ENCODE measurements around the gene CENPX. TPM values are rescaled to one million over a fixed set of nuclear protein-coding genes. Genes with fewer than 3 reads are reported as not detected.
A peak's percentile ranks its signal among the peaks of the same experiment; 100 is the strongest.
"Not testable (repeated sequence)": the region's sequence is repeated elsewhere in the genome, so short reads cannot be mapped to it uniquely, and the experiment has no call there.

The CENPX gene
- polyA plus RNA-seq, 4 donors = 43.4 to 241 (median 122) TPM

DNA sequence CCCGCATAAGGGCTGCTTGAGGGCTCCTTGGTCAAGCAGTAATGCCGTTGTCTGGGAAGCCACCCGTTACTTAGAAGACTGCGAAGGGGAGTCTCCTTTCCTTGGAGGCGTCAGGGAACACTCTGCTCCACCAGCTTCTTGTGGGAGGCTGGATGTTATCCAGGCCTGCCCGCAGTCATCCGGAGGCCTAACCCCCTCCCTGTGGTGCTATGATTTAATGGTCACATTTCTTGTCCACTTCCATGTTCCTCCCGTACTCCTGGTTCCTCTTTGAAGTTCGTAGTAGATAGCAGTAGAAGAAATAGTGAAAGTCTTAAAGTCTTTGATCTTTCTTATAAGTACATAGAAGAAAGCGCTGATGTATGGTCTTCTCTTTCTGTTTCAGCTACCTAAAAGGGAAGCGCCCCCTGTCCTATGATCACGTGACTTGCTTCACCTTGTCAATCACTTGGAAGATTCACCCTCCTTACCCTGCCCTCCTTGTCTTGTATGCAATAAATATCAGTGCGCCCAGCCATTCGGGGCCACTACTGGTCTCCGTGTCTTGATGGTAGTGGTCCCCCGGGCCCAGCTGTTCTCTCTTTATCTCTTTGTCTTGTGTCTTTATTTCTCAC lies 16.2 kb upstream of the CENPX start:
- not testable (repeated sequence) for H3K4me3 ChIP-seq (ENCODE audit: low read depth in 1 of 3, low read length in 3 of 3); H3K27me3 ChIP-seq (ENCODE audit: control insufficient read depth in 3 of 3, insufficient read depth in 3 of 3, low read length in 3 of 3); FAIRE-seq; H3K27ac ChIP-seq (ENCODE audit: low read depth in 1 of 3, low read length in 2 of 3); DNase-seq; H3K9me3 ChIP-seq (ENCODE audit: control insufficient read depth in 2 of 2, insufficient read depth in 1 of 2, low read depth in 1 of 2, low read length in 1 of 2)
- WGBS, 3 donors = 84 to 87% (median 87%) methylated on average over 16 of the region's 16 CpGs
- Histone ChIP-seq H3K4me1 (ENCODE audit: control insufficient read depth in 3 of 3, insufficient read depth in 2 of 3, low read depth in 1 of 3, low read length in 2 of 3) (peaks cover 3 to 17% (median 5%) of the 10 kb centered on the region in 3 donors), H3K36me3 (ENCODE audit: control insufficient read depth in 3 of 3, insufficient read depth in 2 of 3, low read depth in 1 of 3, low read length in 3 of 3) (peaks cover 0 to 22% (median 0%) of the 10 kb centered on the region in 3 donors)

- DNase-seq (no peak), FAIRE-seq (no peak)
- H3K27ac ChIP-seq (ENCODE audit: low read depth in 1 of 3, low read length in 2 of 3) = peak overlapping the region in 2 of 3 donors; percentile 68 to 93
- H3K9me3 ChIP-seq (ENCODE audit: control insufficient read depth in 2 of 2, insufficient read depth in 1 of 2, low read depth in 1 of 2, low read length in 1 of 2) = no peaks in the 10 kb centered on the region
- WGBS, 3 donors = 5 to 8% (median 6%) methylated on average over 10 of the region's 10 CpGs
- H3K4me1 ChIP-seq (ENCODE audit: control insufficient read depth in 3 of 3, insufficient read depth in 2 of 3, low read depth in 1 of 3, low read length in 2 of 3) = peaks cover 3 to 17% (median 5%) of the 10 kb centered on the region in 3 donors
- no peaks in the 10 kb centered on the region for H3K27me3 ChIP-seq (ENCODE audit: control insufficient read depth in 3 of 3, insufficient read depth in 3 of 3, low read length in 3 of 3)
- peak overlapping the region in 1 of 3 donors; percentile 21 for H3K4me3 ChIP-seq (ENCODE audit: low read depth in 1 of 3, low read length in 3 of 3)
- H3K36me3 ChIP-seq (ENCODE audit: control insufficient read depth in 3 of 3, insufficient read depth in 2 of 3, low read depth in 1 of 3, low read length in 3 of 3) = peaks cover 0 to 30% (median 0%) of the 10 kb centered on the region in 3 donors
Measured at GRCh38 chr17:82037889-82038195, 15.2 kb upstream of the CENPX start.

DNA sequence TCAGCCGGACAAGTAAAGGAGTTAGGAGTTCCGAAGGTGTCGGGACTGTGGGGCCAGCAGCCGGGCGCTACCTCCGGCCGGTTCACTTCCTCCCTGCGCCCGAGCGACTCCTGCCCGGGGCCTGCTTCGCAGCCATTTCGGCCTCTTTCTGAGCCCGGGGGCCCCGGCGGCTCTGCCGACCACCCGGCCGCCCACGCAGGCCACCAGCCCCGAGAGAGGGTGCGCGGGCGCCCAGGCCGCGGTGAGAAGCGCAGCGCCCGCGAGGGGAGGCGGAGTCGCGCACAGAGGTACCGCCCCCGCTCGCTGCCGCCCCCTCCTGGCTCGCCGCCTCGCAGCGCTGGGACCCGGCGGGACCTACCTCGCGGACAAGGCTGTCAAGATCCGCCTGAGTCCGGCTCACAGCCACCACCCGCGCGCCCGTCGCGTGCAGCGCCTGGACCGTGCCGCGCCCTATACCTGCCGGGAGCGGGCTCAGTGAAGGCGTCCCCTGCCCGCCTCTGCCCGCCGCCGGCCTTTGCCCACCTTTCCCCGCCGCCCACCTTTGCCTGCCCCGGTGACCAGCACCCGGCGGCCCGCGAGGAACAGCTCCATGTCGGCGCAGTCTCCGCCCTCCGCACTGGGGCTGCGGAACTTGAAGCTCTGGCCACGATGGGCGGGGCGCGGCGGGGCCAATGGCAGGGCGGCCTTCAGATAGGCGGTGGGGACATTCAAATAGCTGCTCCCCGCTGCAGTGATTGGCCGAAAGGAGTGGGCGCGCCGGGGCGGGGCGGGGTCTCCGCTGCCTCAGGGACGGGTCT lies 14.6 kb upstream of the CENPX start, which contains the start of gene DCXR:
Gene DCXR (minus strand): TSS at position 606 of the 797 bp plus-strand sequence. CDS start 15 bp downstream, at position 591.
- whole genome bisulfite sequencing, 3 donors = 0 to 1% (median 1%) methylated on average over 59 to 92 of the region's 92 CpGs
- Histone ChIP-seq H3K36me3 (ENCODE audit: control insufficient read depth in 3 of 3, insufficient read depth in 2 of 3, low read depth in 1 of 3, low read length in 3 of 3) (peaks cover 0 to 33% (median 0%) of the 10 kb centered on the region in 3 donors), H3K4me3 (ENCODE audit: low read depth in 1 of 3, low read length in 3 of 3) (peak within 1 kb of the TSS; percentile 41 to 74 (median 57)), H3K9me3 (ENCODE audit: control insufficient read depth in 2 of 2, insufficient read depth in 1 of 2, low read depth in 1 of 2, low read length in 1 of 2) (no peaks in the 10 kb centered on the region), H3K27ac (ENCODE audit: low read depth in 1 of 3, low read length in 2 of 3) (peak within 1 kb of the TSS; percentile 90 to 98 (median 93)), H3K4me1 (ENCODE audit: control insufficient read depth in 3 of 3, insufficient read depth in 2 of 3, low read depth in 1 of 3, low read length in 2 of 3) (peaks cover 3 to 20% (median 5%) of the 10 kb centered on the region in 3 donors), H3K27me3 (ENCODE audit: control insufficient read depth in 3 of 3, insufficient read depth in 3 of 3, low read length in 3 of 3) (no peaks in the 10 kb centered on the region)
- FAIRE-seq = no peak
- peak; percentile 97 to 99 for DNase-seq

DNA sequence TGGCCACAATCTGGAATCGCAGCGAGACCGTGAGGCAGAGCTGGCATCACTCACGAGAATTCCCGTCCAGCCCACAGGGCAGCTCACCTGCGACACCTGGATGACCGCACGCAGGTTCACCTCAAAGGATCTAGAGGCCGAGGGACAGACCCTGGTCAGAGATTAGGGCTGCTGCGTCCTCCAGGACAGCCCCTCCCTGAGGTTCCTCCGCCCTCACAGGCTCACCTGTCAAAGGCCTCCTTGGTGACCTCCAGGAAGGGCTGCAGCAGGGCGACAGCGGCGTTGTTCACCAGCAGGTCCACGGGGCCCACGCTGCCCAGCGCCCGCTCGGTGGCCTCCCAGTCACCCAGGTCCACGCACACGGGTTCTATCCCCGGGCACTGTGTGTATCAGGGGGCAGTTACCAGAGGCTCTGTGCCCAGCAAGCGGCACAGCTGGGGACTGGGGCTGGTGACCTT lies 14.0 kb upstream of the CENPX start:
- FAIRE-seq (no peak), DNase-seq (no peak)
- Histone ChIP-seq H3K27ac (ENCODE audit: low read depth in 1 of 3, low read length in 2 of 3) (peak overlapping the region; percentile 90 to 98 (median 93)), H3K4me1 (ENCODE audit: control insufficient read depth in 3 of 3, insufficient read depth in 2 of 3, low read depth in 1 of 3, low read length in 2 of 3) (peaks cover 3 to 24% (median 7%) of the 10 kb centered on the region in 3 donors), H3K4me3 (ENCODE audit: low read depth in 1 of 3, low read length in 3 of 3) (peak overlapping the region; percentile 41 to 74 (median 57)), H3K27me3 (ENCODE audit: control insufficient read depth in 3 of 3, insufficient read depth in 3 of 3, low read length in 3 of 3) (no peaks in the 10 kb centered on the region), H3K36me3 (ENCODE audit: control insufficient read depth in 3 of 3, insufficient read depth in 2 of 3, low read depth in 1 of 3, low read length in 3 of 3) (peaks cover 0 to 33% (median 0%) of the 10 kb centered on the region in 3 donors), H3K9me3 (ENCODE audit: control insufficient read depth in 2 of 2, insufficient read depth in 1 of 2, low read depth in 1 of 2, low read length in 1 of 2) (no peaks in the 10 kb centered on the region)
- 18 to 34% (median 23%) methylated on average over 23 of the region's 23 CpGs for WGBS, 3 donors

DNA sequence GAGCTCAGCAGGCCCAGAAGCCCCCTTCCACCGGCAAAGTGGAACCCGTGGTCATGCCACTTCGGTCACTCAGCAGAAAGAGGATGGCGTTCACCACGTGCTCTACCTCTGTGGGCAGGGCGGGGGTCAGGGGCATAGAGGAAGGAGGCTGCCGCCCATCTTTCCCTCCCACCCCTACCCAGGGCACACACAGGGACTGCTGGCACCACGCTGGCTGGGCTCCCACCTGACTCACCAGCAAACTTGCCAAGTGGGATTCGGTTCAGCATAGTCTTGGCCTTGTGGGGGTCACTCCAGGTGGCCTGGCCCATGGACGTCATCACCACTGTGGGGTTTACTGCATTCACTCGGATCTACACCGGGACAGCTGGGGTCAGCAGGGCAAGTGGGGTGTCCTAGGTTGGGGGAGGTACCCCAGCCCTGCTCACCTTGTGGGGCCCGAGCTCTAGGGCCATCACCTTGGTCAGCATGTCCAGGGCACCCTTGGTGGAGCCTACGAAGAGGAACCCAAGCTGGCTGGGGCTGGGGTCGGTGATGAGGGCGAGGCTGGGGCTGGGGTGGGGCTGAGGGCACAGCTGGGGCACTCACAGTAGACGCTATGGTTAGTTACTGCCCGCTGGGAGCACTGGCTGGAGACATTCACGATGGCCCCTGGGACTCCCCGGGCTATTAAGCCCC lies 13.4 kb upstream of the CENPX start:
- WGBS, 3 donors = 74 to 86% (median 85%) methylated on average over 20 of the region's 20 CpGs
- Histone ChIP-seq H3K4me3 (ENCODE audit: low read depth in 1 of 3, low read length in 3 of 3) (peak overlapping the region in 2 of 3 donors; percentile 57 to 74), H3K27ac (ENCODE audit: low read depth in 1 of 3, low read length in 2 of 3) (no peak overlapping the region), H3K9me3 (ENCODE audit: control insufficient read depth in 2 of 2, insufficient read depth in 1 of 2, low read depth in 1 of 2, low read length in 1 of 2) (no peaks in the 10 kb centered on the region), H3K4me1 (ENCODE audit: control insufficient read depth in 3 of 3, insufficient read depth in 2 of 3, low read depth in 1 of 3, low read length in 2 of 3) (peaks cover 3 to 24% (median 7%) of the 10 kb centered on the region in 3 donors), H3K27me3 (ENCODE audit: control insufficient read depth in 3 of 3, insufficient read depth in 3 of 3, low read length in 3 of 3) (no peaks in the 10 kb centered on the region), H3K36me3 (ENCODE audit: control insufficient read depth in 3 of 3, insufficient read depth in 2 of 3, low read depth in 1 of 3, low read length in 3 of 3) (peaks cover 0 to 33% (median 0%) of the 10 kb centered on the region in 3 donors)
- DNase-seq (no peak), FAIRE-seq (no peak)

DNA sequence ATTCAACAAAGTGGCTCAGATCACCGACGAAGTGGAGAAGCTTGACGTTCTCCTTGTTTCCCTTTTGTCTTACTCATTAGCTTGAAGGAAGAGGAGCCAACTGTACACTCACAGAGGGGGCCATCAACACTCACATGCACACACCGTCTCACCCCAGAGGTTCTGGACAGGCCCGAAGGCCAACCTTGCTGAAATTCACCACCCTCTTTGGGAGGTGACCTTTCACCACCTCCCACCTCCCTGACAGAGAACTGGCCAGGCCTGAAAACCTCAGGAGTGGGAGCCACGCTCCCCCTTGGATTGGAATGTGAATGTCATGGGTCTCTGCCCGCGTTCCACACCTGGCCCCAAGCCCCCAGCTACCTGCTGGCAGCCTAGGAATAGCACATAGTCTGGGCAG lies 12.8 kb upstream of the CENPX start:
- DNase-seq = no peak
- Histone ChIP-seq H3K27ac (ENCODE audit: low read depth in 1 of 3, low read length in 2 of 3) (no peak overlapping the region), H3K4me3 (ENCODE audit: low read depth in 1 of 3, low read length in 3 of 3) (no peak overlapping the region), H3K9me3 (ENCODE audit: control insufficient read depth in 2 of 2, insufficient read depth in 1 of 2, low read depth in 1 of 2, low read length in 1 of 2) (no peaks in the 10 kb centered on the region), H3K27me3 (ENCODE audit: control insufficient read depth in 3 of 3, insufficient read depth in 3 of 3, low read length in 3 of 3) (no peaks in the 10 kb centered on the region), H3K4me1 (ENCODE audit: control insufficient read depth in 3 of 3, insufficient read depth in 2 of 3, low read depth in 1 of 3, low read length in 2 of 3) (peaks cover 5 to 27% (median 7%) of the 10 kb centered on the region in 3 donors), H3K36me3 (ENCODE audit: control insufficient read depth in 3 of 3, insufficient read depth in 2 of 3, low read depth in 1 of 3, low read length in 3 of 3) (peaks cover 0 to 33% (median 0%) of the 10 kb centered on the region in 3 donors)
- FAIRE-seq = no peak
- WGBS, 3 donors = 93 to 94% (median 93%) methylated on average over 8 of the region's 8 CpGs

GRCh38 chr17:82034371-82035011 lies 11.8 kb upstream of the CENPX start:
- H3K4me1 ChIP-seq (ENCODE audit: control insufficient read depth in 3 of 3, insufficient read depth in 2 of 3, low read depth in 1 of 3, low read length in 2 of 3) = peaks cover 7 to 32% (median 9%) of the 10 kb centered on the region in 3 donors
- H3K9me3 ChIP-seq (ENCODE audit: control insufficient read depth in 2 of 2, insufficient read depth in 1 of 2, low read depth in 1 of 2, low read length in 1 of 2) = no peaks in the 10 kb centered on the region
- H3K4me3 ChIP-seq (ENCODE audit: low read depth in 1 of 3, low read length in 3 of 3) = no peak overlapping the region
- WGBS, 3 donors = 83 to 90% (median 85%) methylated on average over 22 to 23 of the region's 23 CpGs
- no peaks in the 10 kb centered on the region for H3K27me3 ChIP-seq (ENCODE audit: control insufficient read depth in 3 of 3, insufficient read depth in 3 of 3, low read length in 3 of 3)
- FAIRE-seq = no peak
- peaks cover 0 to 41% (median 0%) of the 10 kb centered on the region in 3 donors for H3K36me3 ChIP-seq (ENCODE audit: control insufficient read depth in 3 of 3, insufficient read depth in 2 of 3, low read depth in 1 of 3, low read length in 3 of 3)
- DNase-seq = no peak
- no peak overlapping the region for H3K27ac ChIP-seq (ENCODE audit: low read depth in 1 of 3, low read length in 2 of 3)
